Activated T-helper 9 cell treated with anti-CD3 and anti-CD28 coated beads, Interleukin-2, amount 50 U/mL, for 16 hours (primary cell): Measurements from ENCODE around the gene ALOX5.
"Not testable (repeated sequence)": the region's sequence is repeated elsewhere in the genome, so short reads cannot be mapped to it uniquely, and the experiment has no call there.

Experiments
- DNase-seq: peaks from one replicate; pipeline ENCODE4 v3.0.0-alpha.2; 2020; ENCODE audit warnings: low read depth

ALOX5 gene

GRCh38 chr10:45468079-45468478 lies 94.1 kb downstream of the ALOX5 start:
- no peak for DNase-seq

DNA sequence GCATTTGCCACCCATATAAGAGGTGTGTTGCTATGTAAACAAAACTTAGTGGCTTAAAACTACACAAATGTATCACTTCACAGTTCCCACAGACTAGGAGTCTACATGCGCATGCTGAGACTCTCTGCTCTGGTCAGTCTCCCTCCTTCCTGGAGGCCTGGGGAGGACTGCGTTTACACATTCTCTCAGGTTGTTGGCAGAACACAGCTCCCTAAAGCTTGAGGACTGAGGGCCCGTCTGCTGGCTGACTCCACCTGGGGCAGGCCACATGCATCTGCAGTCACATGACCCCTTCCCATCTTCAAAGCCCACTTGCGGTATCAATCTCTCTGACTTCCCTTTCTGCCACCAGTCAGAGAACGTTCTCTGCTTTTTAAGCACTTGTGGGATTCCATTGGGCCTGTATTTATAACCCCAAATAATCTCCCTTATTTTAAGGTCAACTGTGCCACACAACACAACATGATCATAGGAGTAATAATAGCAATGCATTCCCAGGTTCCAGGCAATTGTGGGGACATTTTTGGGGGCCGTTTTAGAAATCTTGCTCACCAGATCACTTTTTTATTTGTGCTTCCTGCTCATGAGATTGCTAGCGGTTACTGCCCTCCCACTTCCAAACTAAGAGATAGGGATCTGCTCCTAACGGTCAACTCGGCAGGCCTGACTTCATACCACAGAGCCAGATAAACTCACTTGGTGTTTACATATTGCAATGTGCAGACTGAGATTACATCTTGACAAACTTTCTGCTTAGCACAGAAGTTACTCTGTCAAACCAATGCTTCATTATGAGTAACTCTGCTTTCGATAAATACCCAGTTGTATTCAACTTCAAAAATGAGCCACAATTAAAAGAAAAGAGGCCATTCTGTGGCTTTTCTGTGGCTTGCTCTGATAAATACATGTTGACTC lies 96.3 kb downstream of the ALOX5 start:
- DNase-seq: no peak

DNA sequence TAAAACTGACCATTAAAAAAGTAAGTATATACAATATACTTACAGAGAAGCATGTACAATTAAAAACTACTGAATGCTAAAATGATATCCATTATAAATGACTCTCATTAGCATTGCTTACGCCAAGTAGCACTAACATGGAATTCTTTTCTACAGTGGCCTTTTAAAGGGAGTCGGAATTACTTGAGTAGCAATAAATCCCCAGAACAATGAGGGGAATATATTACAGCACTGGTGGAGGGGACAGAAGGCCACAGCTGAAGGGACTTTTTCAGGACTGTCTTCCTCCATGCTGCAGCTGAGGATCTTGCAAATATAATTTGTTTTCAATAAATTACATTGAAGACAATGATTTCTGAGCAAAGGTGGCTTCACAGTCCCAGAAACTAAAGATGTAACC lies 97.0 kb downstream of the ALOX5 start:
- DNase-seq: no peak

DNA sequence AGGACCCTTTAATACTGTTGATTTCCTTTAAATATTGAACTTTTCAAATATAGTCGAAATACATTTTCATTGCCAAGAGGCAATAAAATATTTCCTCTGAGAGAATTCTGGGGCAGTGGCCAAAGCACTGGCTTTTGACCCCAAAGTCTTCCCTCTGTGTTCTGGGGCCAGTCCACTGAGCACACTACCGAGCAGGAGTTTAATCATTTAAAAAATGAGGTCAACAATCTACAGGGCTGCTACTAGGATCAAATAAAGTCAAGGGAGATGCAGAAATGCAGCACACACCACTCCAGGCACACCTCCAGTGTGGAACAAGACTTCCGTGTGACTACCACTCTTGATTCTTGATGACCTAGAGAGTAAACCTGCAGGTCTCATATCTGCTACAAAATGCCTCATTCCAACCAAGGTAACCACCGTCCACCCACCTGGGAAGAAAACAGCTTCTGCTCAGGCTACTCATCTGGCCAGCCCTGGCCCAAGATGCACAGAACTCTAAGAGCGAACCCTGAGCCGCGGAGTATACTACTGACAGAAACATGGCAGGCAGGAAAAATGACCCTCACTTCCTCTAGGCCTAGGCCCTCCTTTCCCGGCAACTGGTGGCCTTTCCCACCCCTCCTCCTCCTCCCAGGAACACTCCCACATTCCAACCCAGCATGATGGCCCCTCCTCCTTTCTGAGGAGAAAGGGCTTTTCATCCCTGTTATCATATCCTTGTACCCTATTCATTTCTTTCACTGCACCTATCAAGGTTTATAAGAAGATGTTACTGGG lies 97.7 kb downstream of the ALOX5 start:
- DNase-seq: no peak

GRCh38 chr10:45473126-45473525 lies 99.1 kb downstream of the ALOX5 start:
- DNase-seq: no peak

GRCh38 chr10:45476559-45476958 lies 102.5 kb downstream of the ALOX5 start:
- no peak for DNase-seq

- no peak for DNase-seq
Measured at GRCh38 chr10:45480294-45480693, 106.3 kb downstream of the ALOX5 start.

GRCh38 chr10:45481100-45481499 lies 107.1 kb downstream of the ALOX5 start:
- DNase-seq: not testable (repeated sequence)

GRCh38 chr10:45483002-45483401 lies 109.0 kb downstream of the ALOX5 start:
- no peak for DNase-seq

- no peak for DNase-seq
Measured at GRCh38 chr10:45487735-45488134, 113.7 kb downstream of the ALOX5 start.

DNA sequence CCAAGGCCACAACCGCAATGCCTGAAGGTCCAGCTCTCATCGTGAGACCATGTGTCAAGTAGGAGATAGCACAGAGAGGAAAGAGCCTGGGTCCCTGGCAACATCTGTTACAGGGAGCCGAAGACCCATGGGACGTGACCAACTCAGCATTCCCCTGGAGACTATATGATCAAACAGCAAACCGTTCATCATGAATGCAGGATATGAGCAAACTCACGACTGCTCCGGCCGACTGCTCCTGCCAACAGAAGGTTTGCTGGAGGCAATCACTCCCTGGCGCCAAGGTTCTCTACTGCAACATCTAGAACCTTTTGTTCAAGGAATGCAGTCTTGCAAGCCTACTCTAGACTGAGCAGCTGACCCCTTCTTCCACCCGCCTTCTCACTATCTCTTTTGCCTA lies 114.3 kb downstream of the ALOX5 start:
- no peak for DNase-seq

DNA sequence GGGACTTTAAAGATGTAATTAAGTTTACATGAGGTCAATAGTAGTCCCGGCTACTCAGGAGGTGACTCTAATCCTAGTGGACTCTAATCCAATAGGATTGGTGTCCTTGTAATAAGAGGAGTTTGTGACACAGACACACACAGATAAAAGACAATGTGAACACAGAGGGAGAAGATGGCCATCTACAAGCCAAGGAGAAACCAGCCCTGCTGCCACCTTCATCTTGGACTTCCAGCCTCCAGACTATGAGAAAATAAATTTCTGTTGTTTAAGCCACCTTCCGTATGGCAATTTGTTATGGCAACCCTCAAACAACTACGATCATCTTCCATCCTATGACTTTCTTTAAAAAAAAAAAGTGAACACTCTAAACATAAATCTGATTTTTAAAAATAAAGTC lies 116.3 kb downstream of the ALOX5 start:
- no peak for DNase-seq

GRCh38 chr10:45491061-45491460 lies 117.0 kb downstream of the ALOX5 start:
- DNase-seq: no peak
